Fibroblast of pulmonary artery (primary cell): ENCODE data around the gene DTX3.
A peak's percentile ranks its signal among the peaks of the same experiment; 100 is the strongest.

Experiments used
- DNase-seq: peaks from one replicate; pipeline ENCODE4 v3.0.0-alpha.2; 2010; ENCODE audit warnings: low read depth
- H3K4me3 ChIP-seq: replicated peaks from 2 replicates; pipeline ENCODE4 v1.5.1; 2011; ENCODE audit warnings: low read depth, mild to moderate bottlenecking, control low read depth, low read length, moderate library complexity
- TF ChIP-seq, protein P1 (sequence below): IDR thresholded peaks from 2 replicates; pipeline ENCODE4 v1.5.1; 2011; ENCODE audit warnings: mild to moderate bottlenecking, control low read depth, low read length, inconsistent platforms; ENCODE audit errors: missing control alignments

DTX3 gene

DNA sequence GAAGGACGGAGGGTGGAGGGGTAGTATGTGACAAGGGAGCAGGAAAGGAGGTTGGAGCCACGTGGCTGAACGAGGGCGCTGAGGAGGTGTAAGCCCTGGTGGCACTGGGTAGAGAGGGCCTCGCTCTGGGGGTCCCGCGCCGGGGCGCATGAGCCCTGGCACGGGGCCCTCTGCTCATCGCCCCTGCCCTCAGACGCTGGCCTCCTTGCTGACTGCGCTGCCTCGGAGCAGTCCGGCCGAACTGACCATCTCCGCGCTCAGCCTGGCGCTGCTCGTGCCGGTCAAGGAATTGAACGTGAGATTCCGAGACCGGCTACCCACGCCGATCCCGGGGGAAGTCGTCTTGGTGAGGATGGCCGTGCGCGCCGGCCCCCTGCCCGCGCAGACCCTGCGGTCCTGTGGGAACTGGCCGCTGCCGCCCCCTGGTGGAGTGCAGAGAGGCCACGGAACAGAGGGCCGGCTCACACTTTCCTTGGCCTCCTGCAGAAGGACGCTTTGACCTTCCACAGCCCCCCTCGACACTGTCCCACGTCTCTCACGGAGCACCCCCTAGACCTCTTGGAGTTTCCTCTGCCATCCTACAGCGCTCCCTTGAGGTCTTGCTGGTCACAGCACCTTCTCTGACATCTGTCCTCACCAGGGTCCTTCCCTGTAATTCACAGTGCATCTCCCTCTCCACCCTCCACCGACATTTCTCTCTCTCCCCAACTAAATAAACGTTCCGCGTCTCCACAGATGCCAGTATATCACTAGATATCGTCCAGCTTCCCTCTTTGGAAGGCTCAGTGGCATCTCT is 17.1 kb downstream of the DTX3 start:
- DNase-seq, result no peak

DNA sequence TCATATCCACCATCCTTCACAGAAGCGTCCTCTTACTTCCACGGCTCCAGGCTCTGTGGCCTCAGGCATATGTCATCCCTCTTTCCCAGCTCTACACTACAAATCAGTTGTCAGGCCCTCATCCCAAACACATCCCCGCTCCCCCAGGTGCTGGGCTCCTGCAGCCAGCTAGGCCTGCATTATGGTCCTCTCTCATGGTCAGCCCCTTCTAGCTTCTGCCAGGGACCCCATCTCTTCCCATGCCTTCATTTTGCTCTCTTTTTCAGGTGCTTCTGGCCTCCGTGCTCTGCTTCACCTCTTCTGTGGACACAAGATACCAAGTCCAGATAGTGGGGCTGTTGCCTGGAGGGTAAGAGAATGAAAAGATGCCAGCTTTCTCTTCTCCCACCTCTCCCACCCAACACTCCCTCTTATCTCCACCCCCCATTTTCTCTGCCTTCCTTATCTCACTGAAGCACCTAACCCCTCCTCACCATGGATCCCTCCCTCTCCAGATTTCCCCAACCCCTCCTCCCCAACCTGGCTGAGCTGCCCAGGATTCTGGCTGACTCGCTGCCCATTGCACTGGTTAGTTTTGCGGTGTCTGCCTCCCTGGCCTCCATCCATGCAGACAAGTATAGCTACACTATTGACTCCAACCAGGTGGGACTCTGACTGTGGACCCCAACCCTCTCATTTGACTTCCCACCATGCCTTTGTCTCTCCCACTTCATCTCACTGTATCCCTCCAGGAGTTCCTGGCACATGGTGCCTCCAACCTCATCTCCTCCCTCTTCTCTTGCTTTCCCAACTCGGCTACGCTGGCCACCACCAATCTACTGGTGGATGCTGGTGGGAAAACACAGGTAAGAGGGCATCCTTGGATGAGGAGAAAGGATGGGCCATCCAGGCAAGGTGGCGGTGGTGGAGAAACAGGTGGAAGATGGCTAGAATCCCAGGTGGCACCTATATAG is 17.9 kb downstream of the DTX3 start:
- TF ChIP-seq, protein P1, sequence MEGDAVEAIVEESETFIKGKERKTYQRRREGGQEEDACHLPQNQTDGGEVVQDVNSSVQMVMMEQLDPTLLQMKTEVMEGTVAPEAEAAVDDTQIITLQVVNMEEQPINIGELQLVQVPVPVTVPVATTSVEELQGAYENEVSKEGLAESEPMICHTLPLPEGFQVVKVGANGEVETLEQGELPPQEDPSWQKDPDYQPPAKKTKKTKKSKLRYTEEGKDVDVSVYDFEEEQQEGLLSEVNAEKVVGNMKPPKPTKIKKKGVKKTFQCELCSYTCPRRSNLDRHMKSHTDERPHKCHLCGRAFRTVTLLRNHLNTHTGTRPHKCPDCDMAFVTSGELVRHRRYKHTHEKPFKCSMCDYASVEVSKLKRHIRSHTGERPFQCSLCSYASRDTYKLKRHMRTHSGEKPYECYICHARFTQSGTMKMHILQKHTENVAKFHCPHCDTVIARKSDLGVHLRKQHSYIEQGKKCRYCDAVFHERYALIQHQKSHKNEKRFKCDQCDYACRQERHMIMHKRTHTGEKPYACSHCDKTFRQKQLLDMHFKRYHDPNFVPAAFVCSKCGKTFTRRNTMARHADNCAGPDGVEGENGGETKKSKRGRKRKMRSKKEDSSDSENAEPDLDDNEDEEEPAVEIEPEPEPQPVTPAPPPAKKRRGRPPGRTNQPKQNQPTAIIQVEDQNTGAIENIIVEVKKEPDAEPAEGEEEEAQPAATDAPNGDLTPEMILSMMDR, result no peak
- no peak overlapping the region for H3K4me3 ChIP-seq
- DNase-seq, result no peak

More for the DNA sequence above, 17.1 kb downstream of the DTX3 start:
- TF ChIP-seq, protein P1, result peak; percentile 82
- peak overlapping the region; percentile 42 for H3K4me3 ChIP-seq

DNA sequence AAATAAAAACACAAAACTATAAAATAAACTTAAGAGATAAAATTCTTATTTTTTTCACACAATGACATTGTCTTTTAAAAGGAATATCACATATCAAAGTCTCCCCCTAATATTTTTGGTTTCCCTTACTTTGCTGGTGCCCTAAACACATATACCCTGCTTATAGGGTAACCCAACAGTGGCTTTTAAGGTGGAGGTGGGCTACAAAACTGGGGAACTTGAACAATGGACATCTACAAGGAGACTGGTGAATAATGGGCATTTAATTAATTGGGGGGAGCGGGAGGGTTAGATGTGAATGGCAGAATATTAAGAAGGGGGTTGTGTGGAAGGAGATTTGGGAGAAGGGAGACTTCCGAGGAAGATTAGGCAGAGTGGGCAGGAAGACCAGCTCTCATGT is 18.8 kb downstream of the DTX3 start:
- DNase-seq, result no peak
- TF ChIP-seq, protein P1, result no peak
- no peak overlapping the region for H3K4me3 ChIP-seq

DNA sequence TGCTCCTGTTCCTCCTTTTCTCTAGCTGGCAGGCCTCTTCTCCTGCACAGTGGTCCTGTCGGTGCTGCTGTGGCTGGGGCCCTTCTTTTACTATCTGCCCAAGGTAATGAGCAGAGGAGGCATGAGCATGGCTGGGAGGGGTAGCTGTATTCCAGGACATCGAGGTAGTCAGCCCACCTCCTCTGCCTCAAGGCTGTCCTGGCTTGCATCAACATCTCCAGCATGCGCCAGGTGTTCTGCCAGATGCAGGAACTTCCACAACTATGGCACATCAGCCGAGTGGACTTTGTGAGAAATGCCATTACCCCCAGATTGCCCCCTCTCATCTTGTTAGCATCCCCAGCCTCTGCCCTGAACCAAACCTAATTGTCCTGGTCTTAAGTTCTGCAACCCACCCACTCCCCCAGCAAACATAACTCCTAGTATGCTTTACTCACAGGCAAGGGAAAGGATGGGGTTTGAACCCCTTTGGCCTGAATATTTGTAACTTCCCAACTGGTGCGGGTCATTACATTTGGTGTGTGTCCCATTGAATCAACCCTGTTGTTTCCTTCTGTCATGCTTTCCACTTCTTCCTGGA is 19.3 kb downstream of the DTX3 start:
- DNase-seq, result no peak
- TF ChIP-seq, protein P1, result no peak

DNA sequence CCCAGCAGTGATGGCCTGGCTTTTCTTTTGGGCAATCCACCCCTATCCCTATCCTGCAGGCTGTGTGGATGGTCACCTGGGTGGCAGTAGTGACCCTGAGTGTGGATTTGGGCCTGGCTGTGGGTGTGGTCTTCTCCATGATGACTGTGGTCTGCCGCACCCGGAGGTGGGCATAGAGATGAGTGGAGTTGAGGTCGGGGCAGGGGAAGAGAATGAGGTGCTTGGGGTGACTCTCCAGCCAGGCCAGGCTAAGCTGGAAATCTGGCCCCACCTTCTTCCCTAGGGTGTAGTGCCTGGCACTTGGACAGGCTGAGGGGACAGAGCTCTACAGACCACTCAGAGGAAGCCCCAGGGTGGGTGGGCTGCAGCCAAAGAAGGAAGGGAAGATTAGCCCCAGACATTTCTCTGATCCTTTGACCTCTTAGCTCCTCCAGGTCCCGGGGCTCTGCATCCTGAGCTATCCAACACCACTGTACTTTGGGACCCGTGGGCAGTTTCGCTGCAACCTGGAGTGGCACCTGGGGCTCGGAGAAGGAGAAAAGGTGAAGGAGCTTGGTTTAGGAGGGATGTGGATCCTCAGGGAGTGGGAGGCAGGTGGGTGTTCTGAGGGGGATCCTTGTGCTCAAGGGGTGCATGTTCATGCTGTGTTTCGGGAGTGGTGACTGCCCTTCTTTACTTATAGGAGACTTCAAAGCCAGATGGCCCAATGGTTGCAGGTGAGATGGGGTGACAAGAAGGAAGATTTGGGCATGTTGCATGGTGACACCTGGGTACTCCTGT is 20.0 kb downstream of the DTX3 start:
- H3K4me3 ChIP-seq, result no peak overlapping the region
- no peak for DNase-seq
- TF ChIP-seq, protein P1, result no peak

More for the DNA sequence above, 19.3 kb downstream of the DTX3 start:
- no peak overlapping the region for H3K4me3 ChIP-seq

DNA sequence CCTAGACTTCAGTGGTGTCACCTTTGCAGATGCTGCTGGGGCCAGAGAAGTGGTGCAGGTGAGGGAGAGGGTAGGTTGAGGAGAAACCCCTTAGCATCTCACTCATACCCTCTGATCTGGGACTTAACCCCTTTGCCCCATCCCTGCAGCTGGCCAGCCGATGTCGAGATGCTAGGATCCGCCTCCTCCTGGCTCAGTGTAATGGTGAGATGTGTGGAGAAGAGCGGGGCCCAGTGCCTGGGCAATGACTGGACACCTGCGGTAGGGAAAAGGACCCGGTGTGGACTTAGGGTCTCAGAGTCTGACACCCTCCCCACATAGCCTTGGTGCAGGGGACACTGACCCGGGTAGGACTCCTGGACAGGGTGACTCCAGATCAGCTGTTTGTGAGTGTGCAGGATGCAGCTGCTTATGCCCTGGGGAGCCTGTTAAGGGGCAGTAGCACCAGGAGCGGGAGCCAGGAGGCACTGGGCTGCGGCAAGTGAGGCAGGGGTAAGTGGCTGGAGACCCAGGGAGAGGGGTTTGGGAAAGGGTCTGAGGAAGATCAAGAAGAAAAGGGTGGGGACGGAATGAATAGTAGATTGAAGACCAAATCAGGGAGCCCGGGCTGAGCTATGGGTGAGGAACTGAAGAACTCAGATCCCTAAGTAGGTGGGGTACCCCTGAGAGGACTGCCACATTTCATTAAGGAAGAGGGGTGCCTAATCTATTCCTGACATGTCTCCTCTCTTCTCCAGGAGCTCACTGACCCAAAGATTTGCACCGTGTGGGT is 20.8 kb downstream of the DTX3 start:
- no peak for DNase-seq
- TF ChIP-seq, protein P1, result no peak
- no peak overlapping the region for H3K4me3 ChIP-seq
